H1 (cell line): Measurements from ENCODE around the gene DNAI2. TPM values are rescaled to one million over a fixed set of nuclear protein-coding genes. Genes with fewer than 3 reads are reported as not detected.

Experiments
- CTCF ChIA-PET: fragments of 300-600 bp; sonication (Branson Sonifier 250); formaldehyde crosslinking; loops from one replicate; lab custom pipeline; 2021; ENCODE audit not compliant: partially characterized antibody; lab: Charles Lee
- POLR2A ChIA-PET: fragments of 300-600 bp; sonication (Branson Sonifier 250); formaldehyde crosslinking; loops from one replicate; lab custom pipeline; 2021; ENCODE audit warnings: inconsistent platforms; ENCODE audit not compliant: partially characterized antibody; lab: Charles Lee
- DNase-seq, 2 experiments: peaks; one replicate each; pipeline versions ENCODE4 v3.0.0 to v3.0.0-alpha.2; 2010 to 2022; ENCODE audit warnings: low spot score in 2 of 2, low read depth in 1 of 2, mixed read lengths in 1 of 2
- FAIRE-seq: peaks from 2 replicates; lab custom pipeline; 2011; peaks lifted over from hg19 to GRCh38; lab: Jason Lieb, UNC
- H2AFZ ChIP-seq: 2 replicates; pipeline ENCODE4 v1.8.1; 2012; ENCODE audit warnings: low read length, inconsistent platforms
- H2AK5ac ChIP-seq: 2 replicates; pipeline ENCODE4 v1.6.1; 2013; ENCODE audit warnings: low read depth, low read length
- H2BK120ac ChIP-seq: replicated peaks from 2 replicates; pipeline ENCODE3; 2013; ENCODE audit warnings: low read depth, low read length, inconsistent platforms
- H2BK12ac ChIP-seq: 2 replicates; pipeline ENCODE4 v1.6.1; 2013; ENCODE audit warnings: low read depth, low read length
- H2BK15ac ChIP-seq: 2 replicates; pipeline ENCODE4 v1.6.1; 2013; ENCODE audit warnings: low read length
- H2BK20ac ChIP-seq: 2 replicates; pipeline ENCODE4 v1.6.1; 2013; ENCODE audit warnings: low read length
- H2BK5ac ChIP-seq: 2 replicates; pipeline ENCODE4 v1.6.1; 2013; ENCODE audit warnings: low read depth, low read length
- H3K14ac ChIP-seq: 2 replicates; pipeline ENCODE4 v1.6.1; 2013; ENCODE audit warnings: inconsistent platforms; ENCODE audit not compliant: insufficient read length
- H3K18ac ChIP-seq: 2 replicates; pipeline ENCODE4 v1.6.1; 2013; ENCODE audit warnings: low read length; ENCODE audit errors: extremely low read depth
- H3K23ac ChIP-seq: 2 replicates; pipeline ENCODE4 v1.6.1; 2013; ENCODE audit warnings: inconsistent platforms; ENCODE audit not compliant: insufficient read length
- H3K23me2 ChIP-seq: 2 replicates; pipeline ENCODE4 v1.6.1; 2013; ENCODE audit warnings: low read depth, low read length
- H3K27ac ChIP-seq: 2 replicates; pipeline ENCODE4 v1.6.1; 2011; ENCODE audit warnings: low read depth, low read length, inconsistent platforms
- H3K27me3 ChIP-seq, 4 experiments: replicated peaks in 1 of 4; 1 replicate in 1 of 4; 2 replicates in 3 of 4; pipeline versions ENCODE4 v1.6.1 to v1.8.1; 2011 to 2013; ENCODE audit warnings: low read length in 3 of 4, mild to moderate bottlenecking in 3 of 4, inconsistent platforms in 2 of 4, mixed read lengths in 2 of 4, moderate library complexity in 1 of 4; ENCODE audit not compliant: control insufficient read depth in 3 of 4, insufficient read depth in 3 of 4; ENCODE audit errors: extremely low read depth in 1 of 4
- H3K36me3 ChIP-seq, 4 experiments: 2 replicates each; pipeline versions ENCODE4 v1.6.1 to v1.8.1; 2011 to 2013; ENCODE audit warnings: mild to moderate bottlenecking in 4 of 4, low read length in 3 of 4, moderate library complexity in 2 of 4, control low read depth in 1 of 4, inconsistent platforms in 1 of 4; ENCODE audit not compliant: insufficient read depth in 4 of 4, control insufficient read depth in 2 of 4
- H3K4ac ChIP-seq: replicated peaks from 2 replicates; pipeline ENCODE3; 2013; ENCODE audit warnings: low read length, low read depth, mixed read lengths, inconsistent platforms; ENCODE audit not compliant: insufficient read length
- H3K4me1 ChIP-seq, 4 experiments: replicated peaks in 1 of 4; 1 replicate in 1 of 4; 2 replicates in 3 of 4; pipeline versions ENCODE4 v1.6.1 to v1.8.1; 2011 to 2013; ENCODE audit warnings: low read length in 3 of 4, inconsistent platforms in 2 of 4, mixed read lengths in 1 of 4; ENCODE audit not compliant: insufficient read depth in 4 of 4, control insufficient read depth in 3 of 4
- H3K4me2 ChIP-seq, 2 experiments: 2 replicates each; pipeline versions ENCODE4 v1.6.1 to v1.8.1; 2011 to 2013; ENCODE audit warnings: low read depth in 2 of 2, low read length in 2 of 2, control low read depth in 1 of 2, inconsistent platforms in 1 of 2, mild to moderate bottlenecking in 1 of 2; ENCODE audit not compliant: insufficient read depth in 1 of 2
- H3K4me3 ChIP-seq, 4 experiments: fragments of 200-600, 300-600 bp in 1 of 4; sonication (generic), shearing (Covaris generic), sonication (Bioruptor Twin) in 1 of 4; 2 replicates each; pipeline versions ENCODE4 v1.5.1 to v1.8.1; 2011 to 2016; ENCODE audit warnings: low read length in 4 of 4, low read depth in 3 of 4, control low read depth in 2 of 4, inconsistent platforms in 2 of 4, mild to moderate bottlenecking in 2 of 4, mixed read lengths in 1 of 4, moderate library complexity in 1 of 4; ENCODE audit not compliant: insufficient read depth in 2 of 4; ENCODE audit errors: extremely low read depth in 1 of 4
- H3K56ac ChIP-seq: replicated peaks from 2 replicates; pipeline ENCODE3; 2013; ENCODE audit warnings: low read depth, mild to moderate bottlenecking, mixed read lengths, low read length, inconsistent platforms; ENCODE audit not compliant: insufficient read length
- H3K79me1 ChIP-seq: 2 replicates; pipeline ENCODE4 v1.6.1; 2013; ENCODE audit warnings: low read depth, low read length, control low read depth
- H3K79me2 ChIP-seq, 2 experiments: 2 replicates each; pipeline versions ENCODE4 v1.6.1 to v1.8.1; 2012 to 2013; ENCODE audit warnings: low read length in 2 of 2, mild to moderate bottlenecking in 2 of 2, inconsistent platforms in 1 of 2; ENCODE audit not compliant: insufficient read depth in 2 of 2, control insufficient read depth in 1 of 2
- H3K9ac ChIP-seq, 4 experiments: replicated peaks in 1 of 4; 1 replicate in 1 of 4; 2 replicates in 3 of 4; pipeline versions ENCODE4 v1.6.1 to v1.8.1; 2011 to 2013; ENCODE audit warnings: low read depth in 3 of 4, low read length in 3 of 4, control low read depth in 2 of 4, mild to moderate bottlenecking in 2 of 4, moderate library complexity in 2 of 4, inconsistent platforms in 1 of 4; ENCODE audit errors: extremely low read depth in 1 of 4
- H3K9me3 ChIP-seq, 2 experiments: 2 replicates each; pipeline versions ENCODE4 v1.6.1 to v1.8.1; 2012 to 2013; ENCODE audit warnings: mild to moderate bottlenecking in 2 of 2, moderate library complexity in 2 of 2, control low read depth in 1 of 2, inconsistent platforms in 1 of 2, low read depth in 1 of 2, low read length in 1 of 2, mixed read lengths in 1 of 2; ENCODE audit not compliant: insufficient read depth in 2 of 2
- H4K20me1 ChIP-seq, 2 experiments: replicated peaks in 1 of 2; 2 replicates each; pipeline versions ENCODE3 to v1.8.1; 2011 to 2013; ENCODE audit warnings: inconsistent platforms in 2 of 2, low read length in 2 of 2, mild to moderate bottlenecking in 1 of 2; ENCODE audit not compliant: insufficient read depth in 2 of 2, control insufficient read depth in 1 of 2
- H4K5ac ChIP-seq: 2 replicates; pipeline ENCODE4 v1.6.1; 2013; ENCODE audit warnings: low read length, low read depth, mixed read lengths, inconsistent platforms; ENCODE audit not compliant: insufficient read length
- H4K8ac ChIP-seq: 2 replicates; pipeline ENCODE4 v1.8.0; 2013; ENCODE audit warnings: mild to moderate bottlenecking, moderate library complexity, low read length, inconsistent platforms; ENCODE audit not compliant: insufficient read depth; ENCODE audit errors: extremely low read depth
- H4K91ac ChIP-seq: replicated peaks from 2 replicates; pipeline ENCODE3; 2013; ENCODE audit warnings: low read length, mixed read lengths, inconsistent platforms; ENCODE audit not compliant: insufficient read length
- ASH2L ChIP-seq: fragments of 200-600, 300-600 bp; sonication (generic); IDR thresholded peaks from one replicate; pipeline ENCODE4 v1.7.1; 2017; ENCODE audit warnings: low read length
- ATF2 ChIP-seq: IDR thresholded peaks from 2 replicates; pipeline ENCODE4 v1.6.1; 2012; ENCODE audit warnings: low read length, inconsistent platforms
- BRCA1 ChIP-seq: IDR thresholded peaks from 2 replicates; pipeline ENCODE4 v1.6.1; 2012; ENCODE audit warnings: low read depth, low read length, improper control_type of control experiment
- CREB1 ChIP-seq: IDR thresholded peaks from 2 replicates; pipeline ENCODE4 v1.6.1; 2012; ENCODE audit warnings: inconsistent platforms
- CTCF ChIP-seq, 3 experiments: IDR thresholded peaks; 1 replicate in 2 of 3; 2 replicates in 1 of 3; pipeline versions ENCODE4 v1.5.1 to v1.6.1; 2011; ENCODE audit warnings: low read length in 3 of 3, mild to moderate bottlenecking in 3 of 3, inconsistent platforms in 2 of 3, low read depth in 1 of 3, moderate library complexity in 1 of 3; ENCODE audit not compliant: insufficient read depth in 1 of 3; ENCODE audit errors: control extremely low read depth in 1 of 3
- HDAC6 ChIP-seq: IDR thresholded peaks from one replicate; pipeline ENCODE4 v1.7.1; 2012; ENCODE audit warnings: low read depth, mild to moderate bottlenecking, inconsistent platforms, low read length, moderate library complexity
- JUND ChIP-seq: IDR thresholded peaks from 2 replicates; pipeline ENCODE4 v1.6.1; 2011; ENCODE audit warnings: mild to moderate bottlenecking, improper control_type of control experiment, low read length
- NANOG ChIP-seq: IDR thresholded peaks from 2 replicates; pipeline ENCODE4 v1.6.1; 2011; ENCODE audit warnings: low read length, low read depth, mild to moderate bottlenecking, inconsistent platforms; ENCODE audit not compliant: insufficient read depth, poor library complexity, severe bottlenecking
- RNF2 ChIP-seq: fragments of 200-900, 300-1000 bp; sonication (generic); IDR thresholded peaks from 2 replicates; pipeline ENCODE4 v1.7.1; 2016; ENCODE audit warnings: borderline replicate concordance, low read depth, mild to moderate bottlenecking, antibody characterized with exemption, low read length; ENCODE audit not compliant: poor library complexity, severe bottlenecking; ENCODE audit errors: missing control alignments
- WGBS, 2 experiments: shearing (Covaris generic) in 1 of 2; methylation state at CpG; one replicate each; pipeline versions ENCODE4 v1.1.6 to v1.1.7; 2013 to 2015; ENCODE audit warnings: low lambda C conversion rate in 2 of 2, mixed read lengths in 2 of 2, inconsistent platforms in 1 of 2, low coverage in 1 of 2, missing lambda C conversion rate in 1 of 2; ENCODE audit not compliant: insufficient replicate concordance in 2 of 2, insufficient coverage in 1 of 2, insufficient read length in 1 of 2; ENCODE audit errors: extremely low coverage in 1 of 2, missing lambda C conversion rate in 1 of 2; 5-methylcytosine and 5-hydroxymethylcytosine counted together
- polyA plus RNA-seq, 7 experiments: library from polyadenylated mRNA; depleted of rRNA in 3 of 7; stranded (reverse) in 5 of 7; unstranded in 2 of 7; fragments of >200 nt in 5 of 7; fragments of 200-250 nt in 2 of 7; gene quantifications; 1 replicate in 5 of 7; 2 replicates in 1 of 7; 4 replicates in 1 of 7; pipeline versions ENCODE4 v1.2.1 to v1.2.3, GENCODE V29; 2011 to 2013; ENCODE audit warnings: missing spikeins in 2 of 7, mixed read lengths in 2 of 7
- total RNA-seq: library from RNA; stranded (reverse); fragmentation: NEBNext Ultra II Directional; extraction: Animal tissue kit (Norgen Biotek cat#: 25700); gene quantifications from 2 replicates; pipeline ENCODE4 v1.2.1, GENCODE V29; 2021

Gene DNAI2
- total and polyA plus RNA-seq, 2 of the 8 experiments (the other 6 are each of a cell fraction or from before 2014, with no cell fraction given): 0.08 to 0.15 TPM

GRCh38 chr17:74296548-74296936 lies 22.5 kb downstream of the DNAI2 start:
- Histone ChIP-seq H3K23me2 (no peaks in the 10 kb centered on the region), H3K9ac (no peak overlapping the region), H3K4ac (no peak overlapping the region), H3K27me3 (no peaks in the 10 kb centered on the region; a peak in 1 of 7 replicates), H3K56ac (no peak overlapping the region), H4K20me1 (no peaks in the 10 kb centered on the region), H2BK120ac (no peak overlapping the region), H3K18ac (no peak overlapping the region), H3K4me3 (no peak overlapping the region), H4K5ac (no peak overlapping the region), H3K79me1 (no peaks in the 10 kb centered on the region), H3K27ac (no peak overlapping the region), H2BK20ac (no peak overlapping the region), H3K23ac (no peak overlapping the region), H3K14ac (no peak overlapping the region), H2AK5ac (no peak overlapping the region), H2AFZ (no peak overlapping the region), H4K91ac (no peak overlapping the region), H2BK12ac (no peak overlapping the region), H2BK5ac (no peak overlapping the region), H3K79me2 (no peaks in the 10 kb centered on the region), H2BK15ac (no peak overlapping the region), H3K4me2 (no peak overlapping the region), H4K8ac (no peak overlapping the region), H3K4me1 (no peaks in the 10 kb centered on the region), H3K36me3 (no peaks in the 10 kb centered on the region), H3K9me3 (no peaks in the 10 kb centered on the region)
- WGBS, 2 experiments: 36% methylated on average over 5 of the region's 5 CpGs; no CpG with 5 or more reads in 1 of the 2 experiments
- ChIA-PET CTCF (interaction anchor here (0.7 to 8.6 kb wide), 27 partner anchors 12 to 200 kb away, joined by 3 to 114 read pairs (median 5); partner anchors contain the start of genes BTBD17 and GPR142), POLR2A (interaction anchor here (1.1 to 1.5 kb wide), 5 partner anchors 12 to 92 kb away, joined by 3 to 5 read pairs (median 4); partner anchors contain the start of genes BTBD17 and TTYH2)
- FAIRE-seq (peak; percentile 66), DNase-seq (peak; percentile 23 to 58)
- TF ChIP-seq BRCA1 (no peak), JUND (no peak), ATF2 (no peak), ASH2L (no peak), HDAC6 (no peak), CTCF (IDR thresholded peaks at IDR 0.05; ENCODE audit: control extremely low read depth in 1 of 3, insufficient read depth in 1 of 3, low read depth in 1 of 3, low read length in 3 of 3) (peak; percentile 60 to 80 (median 76)), CREB1 (no peak), NANOG (no peak), RNF2 (no peak)
